Left ventricle myocardium inferior (tissue), 1 donor: Measurements from ENCODE around the gene KIF2B. TPM values are rescaled to one million over a fixed set of nuclear protein-coding genes. Genes with fewer than 3 reads are reported as not detected.

Source experiments
- DNase-seq: peaks from one replicate; pipeline ENCODE4 v3.0.0-alpha.2; 2020
- H3K27ac ChIP-seq: fragments of 200-600 bp; replicated peaks from 2 replicates; pipeline ENCODE4 v1.8.0; 2021
- H3K27me3 ChIP-seq: fragments of 200-600 bp; 2 replicates; pipeline ENCODE4 v1.8.0; 2021; ENCODE audit warnings: low read depth
- H3K36me3 ChIP-seq: fragments of 200-600 bp; 2 replicates; pipeline ENCODE4 v1.8.0; 2021
- H3K4me1 ChIP-seq: fragments of 200-600 bp; 2 replicates; pipeline ENCODE4 v1.8.0; 2021
- H3K4me3 ChIP-seq: fragments of 200-600 bp; 2 replicates; pipeline ENCODE4 v1.8.0; 2021; ENCODE audit warnings: mild to moderate bottlenecking, moderate library complexity
- H3K9me3 ChIP-seq: fragments of 200-600 bp; replicated peaks from 2 replicates; pipeline ENCODE4 v1.8.0; 2021
- CTCF ChIP-seq: fragments of 200-600 bp; IDR thresholded peaks from 2 replicates; pipeline ENCODE4 v1.8.0; 2021; ENCODE audit warnings: antibody characterized with exemption, mild to moderate bottlenecking, borderline replicate concordance
- intact Hi-C: fragments of 100-400 bp; cut with micrococcal nuclease; formaldehyde crosslinking; loops from one replicate; pipeline ENCODE4 v1.11.0; 2022
- long read RNA-seq: library from polyadenylated mRNA; unstranded; transcript quantifications from one replicate; pipeline ENCODE4 v2.0.0, GENCODE V29; 2021
- total RNA-seq: library from RNA; stranded (reverse); fragmentation: NEBNext Ultra II Directional; extraction: Animal tissue kit (Norgen Biotek cat#: 25700); gene quantifications from one replicate; pipeline ENCODE4 v1.2.1, GENCODE V29; 2021
- donor health status: DM: no; HTN: yes; CAD: no; lungs with severe emphysema.

Gene KIF2B
- total RNA-seq, result not detected
- long read RNA-seq, result 0 reads

- no peaks in the 10 kb centered on the region for H3K9me3 ChIP-seq
- intact Hi-C loops, result no loop called here
- no peaks in the 10 kb centered on the region for H3K4me1 ChIP-seq
- H3K36me3 ChIP-seq, result no peaks in the 10 kb centered on the region
- H3K27me3 ChIP-seq, result no peaks in the 10 kb centered on the region
- H3K27ac ChIP-seq, result no peak within 1 kb of the TSS
- no peak within 1 kb of the TSS for H3K4me3 ChIP-seq
- DNase-seq, result no peak
- no peak for TF ChIP-seq CTCF
Measured at GRCh38 chr17:53822764-53823163, at the start of gene KIF2B. Gene KIF2B, plus strand, starts transcription at chr17:53822927. Its CDS starts 107 bp downstream, at chr17:53823034.

GRCh38 chr17:53780320-53780719 is 42.4 kb upstream of the KIF2B start:
- Histone ChIP-seq H3K9me3 (peaks cover 3% of the 10 kb centered on the region), H3K27me3 (no peaks in the 10 kb centered on the region), H3K36me3 (no peaks in the 10 kb centered on the region), H3K4me1 (no peaks in the 10 kb centered on the region), H3K4me3 (no peak overlapping the region), H3K27ac (no peak overlapping the region)
- intact Hi-C loops, result no loop called here
- DNase-seq, result no peak
- TF ChIP-seq CTCF, result no peak

GRCh38 chr17:53791551-53791950 is 31.2 kb upstream of the KIF2B start:
- Histone ChIP-seq H3K9me3 (no peaks in the 10 kb centered on the region), H3K27ac (no peak overlapping the region), H3K4me1 (no peaks in the 10 kb centered on the region), H3K27me3 (no peaks in the 10 kb centered on the region), H3K4me3 (no peak overlapping the region), H3K36me3 (no peaks in the 10 kb centered on the region)
- intact Hi-C loops, result loop anchor here (10.0 kb wide), 1 partner anchor 63 kb away; no protein-coding TSS in a partner anchor
- no peak for DNase-seq
- TF ChIP-seq CTCF, result no peak

GRCh38 chr17:53792451-53792850 is 30.3 kb upstream of the KIF2B start:
- H3K4me3 ChIP-seq, result no peak overlapping the region
- TF ChIP-seq CTCF, result no peak
- H3K9me3 ChIP-seq, result no peaks in the 10 kb centered on the region
- H3K27me3 ChIP-seq, result no peaks in the 10 kb centered on the region
- intact Hi-C loops, result loop anchor here (10.0 kb wide), 1 partner anchor 62 kb away; no protein-coding TSS in a partner anchor
- H3K4me1 ChIP-seq, result no peaks in the 10 kb centered on the region
- no peaks in the 10 kb centered on the region for H3K36me3 ChIP-seq
- no peak for DNase-seq
- H3K27ac ChIP-seq, result no peak overlapping the region

GRCh38 chr17:53792997-53793396 is 29.7 kb upstream of the KIF2B start:
- no peak for DNase-seq
- no peaks in the 10 kb centered on the region for H3K36me3 ChIP-seq
- no peaks in the 10 kb centered on the region for H3K9me3 ChIP-seq
- no peaks in the 10 kb centered on the region for H3K4me1 ChIP-seq
- no peak overlapping the region for H3K27ac ChIP-seq
- H3K27me3 ChIP-seq, result no peaks in the 10 kb centered on the region
- no peak overlapping the region for H3K4me3 ChIP-seq
- TF ChIP-seq CTCF, result no peak
- intact Hi-C loops, result loop anchor here (10.0 kb wide), 1 partner anchor 62 kb away; no protein-coding TSS in a partner anchor
